ENCODE measurements around the gene AKAP1. TPM values are rescaled to one million over a fixed set of nuclear protein-coding genes. Genes with fewer than 3 reads are reported as not detected.

AKAP1 gene
- total RNA-seq, 2 experiments from 2014 or later: 41.8 to 49.0 TPM

- no peaks in the 10 kb centered on the region for H3K9me2 ChIP-seq (ENCODE audit: insufficient read depth, low read length)
- peaks cover 13% of the 10 kb centered on the region for H4K20me1 ChIP-seq (ENCODE audit: insufficient read depth, low read length)
- H3K36me3 ChIP-seq (ENCODE audit: insufficient read depth, low read length): peaks cover 32% of the 10 kb centered on the region; the same call in 1 of the 2 replicates
- H3K4me1 ChIP-seq (ENCODE audit: insufficient read depth, low read length, poor library complexity, severe bottlenecking): peaks cover 16% of the 10 kb centered on the region
- no peak overlapping the region for H3K4me2 ChIP-seq (ENCODE audit: low read length)
- DNase-seq (ENCODE audit: low spot score): no peak
- peaks cover 43% of the 10 kb centered on the region for H3K79me2 ChIP-seq (ENCODE audit: insufficient read depth, low read depth, low read length)
- no peaks in the 10 kb centered on the region for H3K9me3 ChIP-seq (ENCODE audit: low read length)
- no peak overlapping the region for H3K4me3 ChIP-seq (ENCODE audit: low read depth, low read length, poor library complexity, severe bottlenecking)
- H3K27ac ChIP-seq (ENCODE audit: low read depth, low read length, poor library complexity, severe bottlenecking): no peak overlapping the region
- POLR2A ChIA-PET: no interaction called here
- intact Hi-C loops (cut with micrococcal nuclease; ENCODE audit: unreplicated experiment): no loop called here
- CTCF ChIA-PET (ENCODE audit: unreplicated experiment): no interaction called here
- no peak overlapping the region for H2AFZ ChIP-seq (ENCODE audit: low read length)
- TF ChIP-seq, protein P1, sequence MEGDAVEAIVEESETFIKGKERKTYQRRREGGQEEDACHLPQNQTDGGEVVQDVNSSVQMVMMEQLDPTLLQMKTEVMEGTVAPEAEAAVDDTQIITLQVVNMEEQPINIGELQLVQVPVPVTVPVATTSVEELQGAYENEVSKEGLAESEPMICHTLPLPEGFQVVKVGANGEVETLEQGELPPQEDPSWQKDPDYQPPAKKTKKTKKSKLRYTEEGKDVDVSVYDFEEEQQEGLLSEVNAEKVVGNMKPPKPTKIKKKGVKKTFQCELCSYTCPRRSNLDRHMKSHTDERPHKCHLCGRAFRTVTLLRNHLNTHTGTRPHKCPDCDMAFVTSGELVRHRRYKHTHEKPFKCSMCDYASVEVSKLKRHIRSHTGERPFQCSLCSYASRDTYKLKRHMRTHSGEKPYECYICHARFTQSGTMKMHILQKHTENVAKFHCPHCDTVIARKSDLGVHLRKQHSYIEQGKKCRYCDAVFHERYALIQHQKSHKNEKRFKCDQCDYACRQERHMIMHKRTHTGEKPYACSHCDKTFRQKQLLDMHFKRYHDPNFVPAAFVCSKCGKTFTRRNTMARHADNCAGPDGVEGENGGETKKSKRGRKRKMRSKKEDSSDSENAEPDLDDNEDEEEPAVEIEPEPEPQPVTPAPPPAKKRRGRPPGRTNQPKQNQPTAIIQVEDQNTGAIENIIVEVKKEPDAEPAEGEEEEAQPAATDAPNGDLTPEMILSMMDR (conservative IDR thresholded peaks at IDR 0.05; ENCODE audit: low read length): no peak
- no TSS peak for BruUV-seq (replicated peaks)
Observed at GRCh38 chr17:57104461-57105175, 19.6 kb downstream of the AKAP1 start.

GRCh38 chr17:57105591-57105990, 20.5 kb downstream of the AKAP1 start:
- Histone ChIP-seq H3K9me3 (ENCODE audit: low read length) (no peaks in the 10 kb centered on the region), H3K36me3 (ENCODE audit: insufficient read depth, low read length) (peaks cover 40% of the 10 kb centered on the region; the same call in 1 of the 2 replicates), H3K4me1 (ENCODE audit: insufficient read depth, low read length, poor library complexity, severe bottlenecking) (peaks cover 14% of the 10 kb centered on the region), H3K79me2 (ENCODE audit: insufficient read depth, low read depth, low read length) (peaks cover 35% of the 10 kb centered on the region), H4K20me1 (ENCODE audit: insufficient read depth, low read length) (peaks cover 13% of the 10 kb centered on the region), H3K4me2 (ENCODE audit: low read length) (no peak overlapping the region), H2AFZ (ENCODE audit: low read length) (no peak overlapping the region), H3K27ac (ENCODE audit: low read depth, low read length, poor library complexity, severe bottlenecking) (no peak overlapping the region), H3K9me2 (ENCODE audit: insufficient read depth, low read length) (no peaks in the 10 kb centered on the region), H3K4me3 (ENCODE audit: low read depth, low read length, poor library complexity, severe bottlenecking) (no peak overlapping the region)
- no TSS peak for BruUV-seq (replicated peaks)
- TF ChIP-seq EZH2phosphoT487 (IDR thresholded peaks at IDR 0.05; ENCODE audit: borderline replicate concordance, low read depth, low read length): no peak
- TF ChIP-seq, protein P1 (conservative IDR thresholded peaks at IDR 0.05; ENCODE audit: low read length): no peak
- intact Hi-C loops (cut with micrococcal nuclease; ENCODE audit: unreplicated experiment): no loop called here
- POLR2A ChIA-PET: no interaction called here
- no peak for DNase-seq (ENCODE audit: low spot score)
- CTCF ChIA-PET (ENCODE audit: unreplicated experiment): no interaction called here

GRCh38 chr17:57106107-57106835, 21.2 kb downstream of the AKAP1 start:
- ChIA-PET CTCF (ENCODE audit: unreplicated experiment) (no interaction called here), POLR2A (no interaction called here)
- intact Hi-C loops (cut with micrococcal nuclease; ENCODE audit: unreplicated experiment): no loop called here
- Histone ChIP-seq H3K79me2 (ENCODE audit: insufficient read depth, low read depth, low read length) (peaks cover 29% of the 10 kb centered on the region; the same call in 1 of the 2 replicates), H3K4me3 (ENCODE audit: low read depth, low read length, poor library complexity, severe bottlenecking) (no peak overlapping the region), H4K20me1 (ENCODE audit: insufficient read depth, low read length) (peaks cover 13% of the 10 kb centered on the region), H3K9me2 (ENCODE audit: insufficient read depth, low read length) (no peaks in the 10 kb centered on the region), H2AFZ (ENCODE audit: low read length) (no peak overlapping the region), H3K9me3 (ENCODE audit: low read length) (no peaks in the 10 kb centered on the region), H3K27ac (ENCODE audit: low read depth, low read length, poor library complexity, severe bottlenecking) (no peak overlapping the region), H3K4me1 (ENCODE audit: insufficient read depth, low read length, poor library complexity, severe bottlenecking) (peaks cover 10% of the 10 kb centered on the region), H3K4me2 (ENCODE audit: low read length) (no peak overlapping the region), H3K36me3 (ENCODE audit: insufficient read depth, low read length) (peaks cover 47% of the 10 kb centered on the region; the same call in 1 of the 2 replicates)
- BruUV-seq (replicated peaks): TSS peak; percentile 64
- no peak for TF ChIP-seq EZH2phosphoT487 (IDR thresholded peaks at IDR 0.05; ENCODE audit: borderline replicate concordance, low read depth, low read length)
- TF ChIP-seq, protein P1 (conservative IDR thresholded peaks at IDR 0.05; ENCODE audit: low read length): peak; percentile 61
- no peak for DNase-seq (ENCODE audit: low spot score)
